K562 (cell line): ENCODE data around the gene POU1F1. TPM values are rescaled to one million over a fixed set of nuclear protein-coding genes. Genes with fewer than 3 reads are reported as not detected.

Experiments
- ATAC-seq: fragments of 200-7000 bp; cut with Tn5 transposase; 3 replicates; pipeline ENCODE4 v1.9.1; 2020; ENCODE audit warnings: moderate library complexity
- Bru-seq: library from RNA; stranded (reverse); fragments of 400-500 nt; gene quantifications from one replicate; lab custom pipeline; 2021; lab: Mats Ljungman, UMichigan
- BruChase-seq, 2 experiments: library from RNA; stranded (reverse); fragments of 400-500 nt; gene quantifications; one replicate each; lab custom pipeline; 2021; lab: Mats Ljungman, UMichigan
- BruUV-seq: library from RNA; stranded (reverse); fragments of 400-500 nt; replicated peaks from 2 replicates; lab custom pipeline; 2021; lab: Mats Ljungman, UMichigan
- CTCF ChIA-PET: fragments of 300-600 bp; formaldehyde crosslinking; extraction: SDS; loops from one replicate; lab custom pipeline; 2021; ENCODE audit warnings: low intra/inter-chr PET ratio; lab: Yijun Ruan, JAX
- POLR2A ChIA-PET: fragments of 300-600, 350-650 bp; sonication (Branson Sonifier 250); formaldehyde crosslinking; extraction: SDS; loops from one replicate; lab custom pipeline; 2021; ENCODE audit warnings: antibody characterized with exemption, inconsistent platforms; lab: Yijun Ruan, JAX
- DNase-seq, 4 experiments: peaks; one replicate each; pipeline versions ENCODE4 v3.0.0 to v3.0.0-alpha.2; 2011 to 2018; ENCODE audit warnings: low spot score in 3 of 4, mixed read lengths in 3 of 4; ENCODE audit errors: extremely low read depth in 1 of 4
- FAIRE-seq: peaks from 2 replicates; lab custom pipeline; 2011; peaks lifted over from hg19 to GRCh38; lab: Jason Lieb, UNC
- H2AFZ ChIP-seq: 2 replicates; pipeline ENCODE4 v1.6.0; 2011; ENCODE audit warnings: low read depth, low read length, control low read depth, inconsistent platforms
- H3K27ac ChIP-seq: fragments of 200-600 bp; 3 replicates; pipeline ENCODE4 v1.8.0; 2011; ENCODE audit warnings: low read depth, mild to moderate bottlenecking, control low read depth, inconsistent platforms, low read length, moderate library complexity, mixed read lengths; ENCODE audit errors: extremely low read depth
- H3K27me3 ChIP-seq, 2 experiments: fragments of 300-600 bp in 1 of 2; 2 replicates in 1 of 2; 3 replicates in 1 of 2; pipeline versions ENCODE4 v1.6.0 to v1.8.0; 2011; ENCODE audit warnings: inconsistent platforms in 2 of 2, low read length in 2 of 2, mild to moderate bottlenecking in 1 of 2, mixed read lengths in 1 of 2, moderate library complexity in 1 of 2; ENCODE audit not compliant: control insufficient read depth in 2 of 2, insufficient read depth in 2 of 2
- H3K36me3 ChIP-seq: fragments of 300-600 bp; 3 replicates; pipeline ENCODE4 v1.8.0; 2011; ENCODE audit warnings: mild to moderate bottlenecking, low read length, inconsistent platforms; ENCODE audit not compliant: control insufficient read depth, insufficient read depth
- H3K4me1 ChIP-seq, 2 experiments: fragments of 200-600 bp in 1 of 2; replicated peaks in 1 of 2; 2 replicates in 1 of 2; 3 replicates in 1 of 2; pipeline versions ENCODE4 v1.5.1 to v1.8.0; 2011; ENCODE audit warnings: inconsistent platforms in 2 of 2, low read length in 2 of 2, mild to moderate bottlenecking in 1 of 2, mixed read lengths in 1 of 2, moderate library complexity in 1 of 2; ENCODE audit not compliant: control insufficient read depth in 2 of 2, insufficient read depth in 2 of 2
- H3K4me2 ChIP-seq: 2 replicates; pipeline ENCODE4 v1.6.1; 2011; ENCODE audit warnings: low read length, control low read depth, inconsistent platforms, mixed read lengths; ENCODE audit not compliant: insufficient read depth
- H3K4me3 ChIP-seq: fragments of 200-600 bp; sonication (generic), shearing (Covaris generic); 2 replicates; pipeline ENCODE4 v1.5.1; 2016; ENCODE audit warnings: control low read depth, inconsistent platforms
- H3K79me2 ChIP-seq: fragments of 200-600 bp; 3 replicates; pipeline ENCODE4 v1.8.0; 2011; ENCODE audit warnings: low read length, inconsistent platforms; ENCODE audit not compliant: control insufficient read depth, insufficient read depth
- H3K9ac ChIP-seq, 2 experiments: 2 replicates each; pipeline versions ENCODE4 v1.6.0 to v1.6.1; 2011; ENCODE audit warnings: low read depth in 2 of 2, low read length in 2 of 2, control low read depth in 1 of 2, inconsistent platforms in 1 of 2, mild to moderate bottlenecking in 1 of 2, mixed read lengths in 1 of 2; ENCODE audit not compliant: insufficient read depth in 1 of 2
- H3K9me1 ChIP-seq: one replicate; pipeline ENCODE4 v1.6.0; 2011; ENCODE audit warnings: inconsistent platforms, mild to moderate bottlenecking, low read length, moderate library complexity; ENCODE audit not compliant: control insufficient read depth, insufficient read depth
- H3K9me3 ChIP-seq: replicated peaks from 2 replicates; pipeline ENCODE4 v1.5.1; 2011; ENCODE audit warnings: low read depth, low read length, inconsistent platforms; ENCODE audit not compliant: control insufficient read depth, insufficient read depth
- H4K20me1 ChIP-seq: replicated peaks from 2 replicates; pipeline ENCODE4 v1.6.1; 2011; ENCODE audit warnings: low read length, inconsistent platforms, mixed read lengths; ENCODE audit not compliant: control insufficient read depth, insufficient read depth
- ETV5 ChIP-seq: sonication (generic); formaldehyde crosslinking; IDR thresholded peaks from 2 replicates; pipeline ENCODE4 v1.4.0; 2020; ENCODE audit warnings: low read depth, mild to moderate bottlenecking, missing genetic modification reagents
- POLR3A ChIP-seq: IDR thresholded peaks from 2 replicates; pipeline ENCODE4 v1.6.1; 2011; ENCODE audit warnings: borderline replicate concordance, mild to moderate bottlenecking, moderate library complexity; ENCODE audit not compliant: insufficient read length, insufficient read depth; ENCODE audit errors: extremely low read depth
- ZNF133 ChIP-seq: fragments of 250-450 bp; sonication (Bioruptor Pico); IDR thresholded peaks from 2 replicates; pipeline ENCODE4 v1.4.0; 2020; ENCODE audit warnings: mild to moderate bottlenecking
- ZNF263 ChIP-seq: sonication (generic); formaldehyde crosslinking; IDR thresholded peaks from 2 replicates; pipeline ENCODE4 v1.8.0; 2022; ENCODE audit warnings: mild to moderate bottlenecking, missing genetic modification reagents, borderline replicate concordance
- WGBS: fragments of 100-300 bp; shearing (Covaris generic); methylation state at CpG from one replicate; pipeline ENCODE4 v1.1.6; 2016; ENCODE audit warnings: low coverage, mixed read lengths; ENCODE audit not compliant: insufficient coverage; ENCODE audit errors: missing lambda C conversion rate; 5-methylcytosine and 5-hydroxymethylcytosine counted together
- in situ Hi-C: fragments of 300-500 bp; cut with MboI; formaldehyde crosslinking; loops from 4 replicates; pipeline ENCODE4 v1.15.0; 2018; ENCODE audit warnings: inconsistent platforms, mixed read lengths
- intact Hi-C: fragments of 100-400 bp; cut with micrococcal nuclease; formaldehyde crosslinking; loops from 2 replicates; pipeline ENCODE4 v1.14.2; 2022
- long read RNA-seq, 3 experiments: library from polyadenylated mRNA in 2 of 3; library from RNA in 1 of 3; unstranded in 2 of 3; stranded (forward) in 1 of 3; transcript quantifications; one replicate each; pipeline ENCODE4 v2.0.0, GENCODE V29; 2019 to 2022
- polyA minus RNA-seq, 3 experiments: library from RNA; depleted of rRNA, polyadenylated mRNA; stranded (reverse); fragments of >200 nt; gene quantifications; 2 replicates each; pipeline ENCODE4 v1.2.3, GENCODE V29; 2011
- polyA plus RNA-seq, 8 experiments: library from polyadenylated mRNA; depleted of rRNA in 4 of 8; stranded (reverse) in 5 of 8; unstranded in 3 of 8; fragments of >200 nt; fragmentation: Nextera tagmentation in 2 of 8; fragmentation: Illumina TruSeq in 1 of 8; extraction: Ambion mirVana in 2 of 8; extraction: Trizol in 1 of 8; gene quantifications; 2 replicates each; pipeline versions ENCODE4 v1.2.1 to v1.2.3, GENCODE V29; 2011 to 2014; ENCODE audit warnings: inconsistent platforms in 1 of 8, missing spikeins in 1 of 8
- total RNA-seq, 7 experiments: library from RNA; depleted of rRNA in 6 of 7; stranded (reverse); fragments of >200 nt in 6 of 7; fragmentation: Illumina TruSeq in 2 of 7; extraction: Trizol in 2 of 7; gene quantifications; 2 replicates each; pipeline versions ENCODE4 v1.2.1 to v1.2.3, GENCODE V29; 2011 to 2021; ENCODE audit warnings: low replicate concordance in 1 of 7
- TF ChIP-seq, protein P1 (sequence below): fragments of 450-650 bp; formaldehyde crosslinking; IDR thresholded peaks from 2 replicates; pipeline ENCODE4 v1.4.0; 2020; ENCODE audit warnings: mild to moderate bottlenecking, moderate library complexity

The POU1F1 gene, protein sequence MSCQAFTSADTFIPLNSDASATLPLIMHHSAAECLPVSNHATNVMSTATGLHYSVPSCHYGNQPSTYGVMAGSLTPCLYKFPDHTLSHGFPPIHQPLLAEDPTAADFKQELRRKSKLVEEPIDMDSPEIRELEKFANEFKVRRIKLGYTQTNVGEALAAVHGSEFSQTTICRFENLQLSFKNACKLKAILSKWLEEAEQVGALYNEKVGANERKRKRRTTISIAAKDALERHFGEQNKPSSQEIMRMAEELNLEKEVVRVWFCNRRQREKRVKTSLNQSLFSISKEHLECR
- total RNA-seq (2011; cell fraction: chromatin; rRNA removed; ENCODE audit: low replicate concordance): not detected in 2 replicates
- not detected in 2 replicates for total RNA-seq (2011; cell fraction: nucleolus; rRNA removed)
- not detected in 2 replicates for total RNA-seq (2011; cell fraction: nucleoplasm; rRNA removed)
- not detected in 2 replicates for total RNA-seq (2014; rRNA removed)
- not detected in 2 replicates for total RNA-seq (2014; rRNA removed; fragmentation: Illumina TruSeq; extraction: Trizol)
- total RNA-seq (2015; rRNA removed; fragmentation: Illumina TruSeq; extraction: Trizol): not detected in 2 replicates
- not detected in 2 replicates for total RNA-seq (2021)
- polyA plus RNA-seq (2011; rRNA removed): not detected in 2 replicates
- polyA plus RNA-seq (2011; cell fraction: cytosol; rRNA removed): not detected in 2 replicates
- polyA plus RNA-seq (2011; cell fraction: nucleus; rRNA removed): not detected in 2 replicates
- not detected in 2 replicates for polyA plus RNA-seq (2012)
- not detected in 2 replicates for polyA plus RNA-seq (2014; fragmentation: Illumina TruSeq; extraction: Trizol)
- not detected for polyA plus RNA-seq (2014; fragmentation: Nextera tagmentation; extraction: Ambion mirVana)
- polyA plus RNA-seq (2014; rRNA removed): not detected in 2 replicates
- polyA minus RNA-seq (2011; rRNA and poly(A)+ RNA removed): not detected in 2 replicates
- polyA minus RNA-seq (2011; cell fraction: cytosol; rRNA and poly(A)+ RNA removed): not detected in 2 replicates
- not detected in 2 replicates for polyA minus RNA-seq (2011; cell fraction: nucleus; rRNA and poly(A)+ RNA removed)
- Bru-seq, nascent RNA: percentile 15 among the genes with signal in this experiment
- BruChase-seq, experiment 1, labeled RNA remaining after a 2-hour chase: not detected
- not detected for BruChase-seq, experiment 2, labeled RNA remaining after a 6-hour chase
- long read RNA-seq, experiment 1: 0 reads
- long read RNA-seq, experiment 2: 0 reads
- long read RNA-seq, experiment 3: 0 reads

DNA sequence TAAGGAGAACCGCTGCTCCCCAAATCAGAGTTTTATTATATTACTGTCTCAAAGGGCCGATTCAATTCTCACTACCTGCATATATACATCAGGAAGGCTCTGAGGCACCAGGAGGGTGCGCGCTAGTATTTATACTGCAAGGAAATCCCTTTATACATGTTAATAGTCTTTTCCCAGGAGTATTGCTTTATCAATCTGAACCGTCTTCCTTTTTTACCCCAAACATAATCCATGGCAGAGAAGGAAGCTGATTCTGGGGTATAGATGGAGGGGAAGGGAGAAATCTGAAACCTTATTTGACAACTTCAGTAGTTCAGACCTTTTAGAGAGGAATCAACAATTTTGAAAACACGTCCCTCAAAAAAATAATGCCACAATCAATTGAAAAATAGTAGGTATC is at the start of gene POU1F1:
POU1F1 (minus strand) TSS at position 101 of the 400 bp plus-strand sequence. CDS start 122 bp downstream, outside the sequence.
- TF ChIP-seq ZNF133 (CRISPR knock-in tag) (no peak), ZNF263 (CRISPR knock-in tag) (no peak), ETV5 (no peak), POLR3A (no peak)
- TF ChIP-seq, protein P1, sequence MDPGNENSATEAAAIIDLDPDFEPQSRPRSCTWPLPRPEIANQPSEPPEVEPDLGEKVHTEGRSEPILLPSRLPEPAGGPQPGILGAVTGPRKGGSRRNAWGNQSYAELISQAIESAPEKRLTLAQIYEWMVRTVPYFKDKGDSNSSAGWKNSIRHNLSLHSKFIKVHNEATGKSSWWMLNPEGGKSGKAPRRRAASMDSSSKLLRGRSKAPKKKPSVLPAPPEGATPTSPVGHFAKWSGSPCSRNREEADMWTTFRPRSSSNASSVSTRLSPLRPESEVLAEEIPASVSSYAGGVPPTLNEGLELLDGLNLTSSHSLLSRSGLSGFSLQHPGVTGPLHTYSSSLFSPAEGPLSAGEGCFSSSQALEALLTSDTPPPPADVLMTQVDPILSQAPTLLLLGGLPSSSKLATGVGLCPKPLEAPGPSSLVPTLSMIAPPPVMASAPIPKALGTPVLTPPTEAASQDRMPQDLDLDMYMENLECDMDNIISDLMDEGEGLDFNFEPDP (CRISPR knock-in tag): no peak
- H3K27me3 ChIP-seq: no peaks in the 10 kb centered on the region
- in situ Hi-C loops (no loop called here), intact Hi-C loops (no loop called here)
- H2AFZ ChIP-seq: peak within 1 kb of the TSS; percentile 21; the same call in 1 of the 2 replicates
- H3K36me3 ChIP-seq: no peaks in the 10 kb centered on the region
- no peak within 1 kb of the TSS for H3K4me2 ChIP-seq
- H3K9me3 ChIP-seq: no peaks in the 10 kb centered on the region
- DNase-seq: no peak
- ChIA-PET CTCF (no interaction called here), POLR2A (no interaction called here)
- no peaks in the 10 kb centered on the region for H3K4me1 ChIP-seq
- H4K20me1 ChIP-seq: no peaks in the 10 kb centered on the region
- no peak for FAIRE-seq
- no peak within 1 kb of the TSS for H3K4me3 ChIP-seq
- H3K9ac ChIP-seq: no peak within 1 kb of the TSS
- no peaks in the 10 kb centered on the region for H3K79me2 ChIP-seq
- H3K27ac ChIP-seq: no peak within 1 kb of the TSS
- H3K9me1 ChIP-seq: no peaks in the 10 kb centered on the region
- no peak for ATAC-seq
- WGBS: 15% methylated on average over 6 of the region's 6 CpGs
- no TSS peak for BruUV-seq
